Stimulated activated naive CD8-positive, alpha-beta T cell treated with anti-CD3 and anti-CD28 coated beads, Interleukin-15, Interleukin-2, amounts not matched to agents 100 ng/mL and 50 ng/mL, for 24 hours (primary cell): ENCODE results near the gene CCL1.

Experiments
- H3K27ac Mint-ChIP-seq: one replicate; pipeline ENCODE4 v1.8.0; 2021; ENCODE audit warnings: mild to moderate bottlenecking, mixed read lengths
- H3K27me3 Mint-ChIP-seq: one replicate; pipeline ENCODE4 v1.8.0; 2021; ENCODE audit warnings: mixed read lengths
- H3K36me3 Mint-ChIP-seq: one replicate; pipeline ENCODE4 v1.8.0; 2021; ENCODE audit warnings: low read depth, mixed read lengths
- H3K4me1 Mint-ChIP-seq: one replicate; pipeline ENCODE4 v1.8.0; 2021; ENCODE audit warnings: low read depth, mixed read lengths
- H3K4me3 Mint-ChIP-seq: one replicate; pipeline ENCODE4 v1.8.0; 2021; ENCODE audit warnings: mild to moderate bottlenecking, mixed read lengths
- H3K9me3 Mint-ChIP-seq: one replicate; pipeline ENCODE4 v1.8.0; 2021; ENCODE audit warnings: mixed read lengths

CCL1 gene

DNA sequence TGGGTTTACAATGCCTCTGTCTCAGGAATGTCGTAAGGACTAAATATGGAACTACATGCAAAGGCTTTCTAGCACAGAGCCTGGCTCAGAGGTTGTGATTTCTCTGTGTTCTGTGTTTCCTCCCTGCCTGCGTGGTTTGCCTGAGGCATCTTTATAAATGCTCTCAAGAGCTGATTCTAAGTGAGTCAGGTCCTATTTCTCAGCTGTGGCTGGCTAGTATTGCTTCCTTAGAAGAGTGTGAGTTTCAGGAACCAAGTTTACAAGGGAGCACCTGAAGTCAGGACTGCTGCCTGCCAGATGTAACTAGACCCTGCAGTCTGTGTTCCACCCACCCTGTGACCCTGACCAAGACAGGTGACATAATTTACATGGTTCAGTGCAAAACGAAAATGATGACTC is 8.0 kb upstream of the CCL1 start:
- peak overlapping the region; percentile 51 for H3K27ac Mint-ChIP-seq
- H3K36me3 Mint-ChIP-seq: no peaks in the 10 kb centered on the region
- peaks cover 16% of the 10 kb centered on the region for H3K4me1 Mint-ChIP-seq
- peaks cover 9% of the 10 kb centered on the region for H3K27me3 Mint-ChIP-seq
- no peak overlapping the region for H3K4me3 Mint-ChIP-seq
- no peaks in the 10 kb centered on the region for H3K9me3 Mint-ChIP-seq

DNA sequence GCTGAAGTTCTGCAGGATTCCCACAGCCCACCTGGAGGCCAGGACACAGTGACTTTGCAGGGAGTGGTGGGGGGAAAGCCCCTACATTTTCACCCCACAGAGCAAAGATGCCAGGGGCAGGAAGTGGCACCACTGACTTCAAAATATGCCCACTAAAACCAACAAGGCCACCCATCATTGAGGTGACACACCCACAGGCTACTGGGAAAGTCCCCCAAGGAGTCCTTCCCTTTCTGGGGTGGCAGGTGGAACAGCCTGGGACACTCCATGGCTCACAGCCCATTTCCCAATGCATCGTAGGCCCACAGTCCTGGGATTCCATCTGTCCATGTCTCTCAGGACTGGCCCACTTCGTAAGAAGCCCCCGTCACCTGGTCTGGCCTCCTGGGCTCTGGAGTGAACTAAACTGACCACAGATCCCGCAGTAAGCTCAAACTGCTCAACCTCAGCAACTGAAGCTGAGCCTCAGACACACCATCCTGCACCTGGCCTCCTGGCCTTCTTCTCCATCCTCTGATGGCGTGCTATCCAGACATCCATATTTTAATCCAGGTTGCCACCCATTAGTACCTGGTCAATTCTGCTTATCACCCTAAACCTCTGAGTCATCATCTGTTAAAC is 7.5 kb upstream of the CCL1 start:
- no peak overlapping the region for H3K27ac Mint-ChIP-seq

DNA sequence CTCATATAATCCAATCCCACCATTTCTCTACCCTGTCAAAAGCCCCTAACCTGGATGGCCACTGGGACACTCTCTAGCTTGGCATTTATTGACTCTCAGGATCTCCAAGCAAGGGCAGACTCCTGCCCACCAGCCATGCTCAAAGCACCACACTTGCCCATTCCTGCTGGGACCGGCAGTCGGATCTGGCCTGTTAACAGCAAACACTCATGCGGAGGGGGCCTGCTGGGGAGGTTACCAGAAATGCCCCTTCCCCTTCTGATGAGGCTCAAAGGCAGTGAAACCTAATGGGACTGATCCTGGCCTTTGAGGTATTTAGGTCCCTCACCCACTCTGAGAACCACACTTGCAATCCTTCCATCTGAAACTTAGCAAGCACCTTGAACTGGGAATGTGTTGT is 6.5 kb upstream of the CCL1 start:
- Mint-ChIP-seq H3K4me3 (no peak overlapping the region), H3K4me1 (peaks cover 26% of the 10 kb centered on the region), H3K36me3 (no peaks in the 10 kb centered on the region), H3K27me3 (peaks cover 5% of the 10 kb centered on the region), H3K27ac (no peak overlapping the region), H3K9me3 (no peaks in the 10 kb centered on the region)

More for the DNA sequence above, 7.5 kb upstream of the CCL1 start:
- peaks cover 19% of the 10 kb centered on the region for H3K4me1 Mint-ChIP-seq
- peaks cover 6% of the 10 kb centered on the region for H3K27me3 Mint-ChIP-seq
- H3K36me3 Mint-ChIP-seq: no peaks in the 10 kb centered on the region
- H3K4me3 Mint-ChIP-seq: no peak overlapping the region
- no peaks in the 10 kb centered on the region for H3K9me3 Mint-ChIP-seq

DNA sequence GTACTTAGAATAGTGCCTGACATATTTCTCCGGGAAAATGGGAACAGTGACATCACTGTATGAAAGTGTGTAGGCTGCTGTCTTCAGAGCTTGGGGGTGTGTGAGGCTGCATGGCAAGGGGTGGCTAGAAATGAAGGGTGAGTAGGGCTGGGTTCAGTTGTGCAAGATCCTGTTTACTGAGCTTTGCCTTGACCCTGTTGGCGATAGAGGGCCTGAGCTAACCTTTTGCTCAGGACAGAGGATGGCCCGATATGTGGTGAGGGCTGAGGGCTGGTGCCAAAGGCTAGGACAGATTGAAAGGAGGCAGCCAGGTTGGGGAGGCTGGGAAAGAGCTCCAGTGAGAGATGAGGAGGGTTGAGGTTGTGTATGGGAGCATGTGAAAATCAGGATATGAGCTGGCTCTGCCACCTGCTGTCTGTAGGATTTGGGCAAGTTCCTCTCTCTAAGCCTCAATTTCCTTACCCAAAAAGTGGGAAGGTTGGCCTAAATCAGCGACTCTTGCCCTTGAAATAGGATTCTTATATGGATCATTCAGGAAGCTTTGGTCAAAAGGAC is 6.0 kb upstream of the CCL1 start:
- H3K4me1 Mint-ChIP-seq: peaks cover 26% of the 10 kb centered on the region
- peaks cover 9% of the 10 kb centered on the region for H3K27me3 Mint-ChIP-seq
- H3K36me3 Mint-ChIP-seq: no peaks in the 10 kb centered on the region
- H3K27ac Mint-ChIP-seq: no peak overlapping the region
- no peak overlapping the region for H3K4me3 Mint-ChIP-seq
- no peaks in the 10 kb centered on the region for H3K9me3 Mint-ChIP-seq

DNA sequence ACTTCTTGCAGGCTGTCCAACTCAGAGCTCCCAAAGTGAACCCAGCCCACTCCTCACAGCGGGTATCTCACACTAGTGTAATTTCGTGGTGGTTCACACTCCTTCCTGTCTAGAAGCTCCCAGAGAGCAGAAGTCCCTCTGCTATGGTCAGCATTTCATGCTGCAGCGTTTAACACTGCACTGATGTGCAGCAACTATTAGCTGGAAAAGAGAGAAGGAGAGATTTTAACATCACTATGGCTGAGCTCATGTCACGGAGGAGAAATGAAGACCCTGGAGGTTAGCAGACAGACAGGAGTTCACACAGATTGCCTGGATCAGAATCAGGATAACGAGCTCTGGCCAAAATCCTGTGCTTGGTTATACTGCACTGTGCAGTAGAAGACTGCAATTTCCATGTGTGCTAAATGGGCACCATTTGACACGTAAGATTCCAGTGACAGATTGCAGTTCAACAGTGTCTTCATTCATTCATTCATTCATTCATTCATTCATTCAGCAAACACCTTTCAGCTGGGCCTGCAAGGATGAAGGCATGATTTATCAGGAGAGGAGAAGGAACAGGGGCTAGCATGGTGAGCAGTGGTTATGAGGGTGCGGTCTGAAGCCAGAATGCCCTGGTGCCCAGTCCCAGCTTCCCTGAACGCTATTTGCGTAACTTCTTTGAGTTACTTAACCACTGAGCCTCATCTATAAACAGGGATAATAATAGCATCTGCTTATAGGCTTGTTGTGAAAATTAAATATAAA is 5.3 kb upstream of the CCL1 start:
- H3K9me3 Mint-ChIP-seq: no peaks in the 10 kb centered on the region
- no peak overlapping the region for H3K4me3 Mint-ChIP-seq
- peaks cover 10% of the 10 kb centered on the region for H3K27me3 Mint-ChIP-seq
- H3K27ac Mint-ChIP-seq: no peak overlapping the region
- no peaks in the 10 kb centered on the region for H3K36me3 Mint-ChIP-seq
- peaks cover 28% of the 10 kb centered on the region for H3K4me1 Mint-ChIP-seq

DNA sequence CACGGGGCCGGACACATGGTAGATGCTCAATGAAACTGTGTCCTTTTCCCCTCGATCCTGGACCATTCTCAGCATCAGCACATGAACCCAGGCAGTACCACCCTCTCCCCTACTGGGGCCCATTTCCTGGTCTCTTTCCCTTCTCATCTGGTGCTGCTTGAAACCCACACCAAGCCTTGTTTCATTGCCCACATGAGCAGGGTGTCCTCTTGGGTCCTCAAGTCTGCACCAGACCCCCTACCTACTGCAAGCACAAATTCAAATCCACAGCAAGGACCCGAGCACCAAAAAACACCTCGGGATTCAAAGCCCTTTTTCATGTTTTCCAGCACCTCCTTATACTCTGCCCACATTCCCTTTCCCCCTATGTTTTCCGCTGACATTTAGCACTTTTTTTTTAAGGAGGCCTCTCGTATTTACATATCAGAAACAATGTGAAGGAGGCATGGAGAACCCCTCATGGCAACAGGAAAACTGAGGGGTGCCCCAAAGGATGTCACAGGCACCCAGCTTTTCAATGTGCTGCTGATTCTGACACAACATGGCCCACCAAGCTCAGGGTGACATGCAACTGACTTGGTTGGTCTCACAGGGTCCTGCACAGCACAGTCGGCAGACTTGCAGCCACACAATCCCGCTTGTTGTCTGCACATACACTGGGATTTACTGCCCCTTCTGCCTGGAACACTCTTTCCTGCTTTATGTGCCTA is 4.6 kb upstream of the CCL1 start:
- Mint-ChIP-seq H3K27me3 (peaks cover 13% of the 10 kb centered on the region), H3K4me1 (peaks cover 32% of the 10 kb centered on the region), H3K4me3 (no peak overlapping the region)

DNA sequence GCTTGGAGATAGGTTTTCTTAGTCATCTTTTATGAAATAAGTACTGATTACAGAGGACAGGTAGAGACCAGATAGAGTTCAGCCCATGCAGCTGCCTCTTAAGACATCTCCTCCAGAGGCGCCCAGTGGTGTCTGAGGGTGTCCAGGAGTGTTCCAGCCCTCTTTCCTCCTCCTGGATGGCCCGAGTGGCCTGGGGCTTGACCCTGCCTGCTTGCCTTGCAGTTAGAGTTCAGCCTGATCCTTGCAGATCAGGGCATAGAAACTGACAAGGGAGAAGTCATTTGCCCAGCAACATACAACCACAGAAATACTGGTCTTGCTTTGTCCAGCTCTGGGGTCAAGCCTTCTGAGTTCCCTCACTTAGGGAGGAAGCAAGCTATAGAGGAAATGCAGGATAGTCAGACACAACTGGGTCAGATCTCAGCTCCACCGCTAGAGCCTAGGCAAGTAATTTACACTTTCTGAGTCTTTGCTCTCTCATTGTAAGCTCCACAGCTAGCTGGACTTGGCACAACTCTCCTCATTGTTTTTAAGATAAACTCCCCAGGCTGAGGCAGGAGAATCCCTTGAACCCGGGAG is 3.6 kb upstream of the CCL1 start:
- H3K4me1 Mint-ChIP-seq: peaks cover 32% of the 10 kb centered on the region

More for the DNA sequence above, 4.6 kb upstream of the CCL1 start:
- Mint-ChIP-seq H3K36me3 (no peaks in the 10 kb centered on the region), H3K27ac (no peak overlapping the region), H3K9me3 (no peaks in the 10 kb centered on the region)

DNA sequence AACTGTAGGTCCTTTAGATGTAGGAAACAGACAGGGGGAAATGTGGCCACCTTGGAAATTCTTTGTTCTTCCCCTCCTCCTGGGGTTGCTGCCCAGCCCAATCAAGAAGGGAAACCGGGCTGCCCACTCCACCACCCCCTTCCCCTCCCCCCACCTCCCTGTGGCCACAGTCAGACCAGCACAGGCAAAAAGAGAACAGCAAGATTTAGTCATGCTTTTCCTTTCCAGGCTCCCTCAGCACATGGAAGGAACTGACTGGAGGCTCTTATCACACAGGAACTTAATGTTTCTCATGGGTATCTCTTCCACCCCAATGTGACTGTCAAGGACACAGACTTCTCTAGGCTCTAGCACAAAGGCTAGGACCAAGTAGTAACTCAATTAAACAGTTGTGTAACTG is 3.0 kb upstream of the CCL1 start:
- Mint-ChIP-seq H3K4me3 (no peak overlapping the region), H3K27ac (no peak overlapping the region), H3K27me3 (peaks cover 18% of the 10 kb centered on the region), H3K4me1 (peaks cover 28% of the 10 kb centered on the region), H3K36me3 (no peaks in the 10 kb centered on the region), H3K9me3 (no peaks in the 10 kb centered on the region)

More for the DNA sequence above, 3.6 kb upstream of the CCL1 start:
- H3K27ac Mint-ChIP-seq: no peak overlapping the region
- no peaks in the 10 kb centered on the region for H3K36me3 Mint-ChIP-seq
- peaks cover 18% of the 10 kb centered on the region for H3K27me3 Mint-ChIP-seq
- H3K9me3 Mint-ChIP-seq: no peaks in the 10 kb centered on the region
- no peak overlapping the region for H3K4me3 Mint-ChIP-seq

DNA sequence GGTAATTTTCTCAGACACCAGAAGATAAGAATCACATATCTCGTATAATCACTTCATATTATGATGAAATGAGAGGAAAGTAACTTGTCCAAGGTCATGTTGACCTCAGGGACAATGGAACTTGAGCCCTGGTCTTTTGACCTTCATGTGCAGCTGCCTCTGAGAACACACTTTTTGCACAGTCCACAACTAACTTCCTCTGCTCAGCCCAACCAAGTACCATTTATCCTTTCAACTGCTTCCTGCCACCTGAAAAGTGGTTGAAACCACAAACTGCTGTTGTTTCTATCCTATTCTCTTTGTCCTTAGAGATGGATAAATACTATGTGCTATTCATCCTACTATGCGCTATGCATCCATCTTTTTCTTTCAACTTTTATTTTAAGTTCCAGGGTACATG is 2.3 kb upstream of the CCL1 start:
- Mint-ChIP-seq H3K4me3 (no peak overlapping the region), H3K36me3 (no peaks in the 10 kb centered on the region), H3K4me1 (peaks cover 26% of the 10 kb centered on the region), H3K27ac (no peak overlapping the region), H3K27me3 (peaks cover 18% of the 10 kb centered on the region), H3K9me3 (no peaks in the 10 kb centered on the region)

DNA sequence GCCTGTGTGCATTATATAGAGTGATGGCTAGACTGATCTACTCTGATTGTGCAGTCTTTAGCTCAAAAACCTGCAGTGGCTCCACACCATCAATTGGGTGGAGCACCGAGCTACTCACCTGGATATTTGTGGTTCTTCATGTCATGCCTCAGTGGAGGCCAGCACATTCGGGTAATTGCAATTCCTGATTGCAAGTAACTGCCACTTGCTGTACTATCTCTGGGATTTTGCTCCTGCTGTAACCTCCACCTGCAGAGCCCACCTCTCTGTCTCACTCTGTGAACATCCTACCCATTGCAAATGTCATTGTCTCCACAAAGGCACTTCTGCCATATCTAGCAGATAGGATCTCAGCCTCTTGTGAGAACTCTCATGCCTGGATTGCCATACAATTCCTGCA is 1.7 kb upstream of the CCL1 start:
- Mint-ChIP-seq H3K27me3 (peaks cover 18% of the 10 kb centered on the region), H3K36me3 (no peaks in the 10 kb centered on the region), H3K4me3 (no peak overlapping the region), H3K27ac (no peak overlapping the region), H3K9me3 (no peaks in the 10 kb centered on the region), H3K4me1 (peaks cover 26% of the 10 kb centered on the region)

DNA sequence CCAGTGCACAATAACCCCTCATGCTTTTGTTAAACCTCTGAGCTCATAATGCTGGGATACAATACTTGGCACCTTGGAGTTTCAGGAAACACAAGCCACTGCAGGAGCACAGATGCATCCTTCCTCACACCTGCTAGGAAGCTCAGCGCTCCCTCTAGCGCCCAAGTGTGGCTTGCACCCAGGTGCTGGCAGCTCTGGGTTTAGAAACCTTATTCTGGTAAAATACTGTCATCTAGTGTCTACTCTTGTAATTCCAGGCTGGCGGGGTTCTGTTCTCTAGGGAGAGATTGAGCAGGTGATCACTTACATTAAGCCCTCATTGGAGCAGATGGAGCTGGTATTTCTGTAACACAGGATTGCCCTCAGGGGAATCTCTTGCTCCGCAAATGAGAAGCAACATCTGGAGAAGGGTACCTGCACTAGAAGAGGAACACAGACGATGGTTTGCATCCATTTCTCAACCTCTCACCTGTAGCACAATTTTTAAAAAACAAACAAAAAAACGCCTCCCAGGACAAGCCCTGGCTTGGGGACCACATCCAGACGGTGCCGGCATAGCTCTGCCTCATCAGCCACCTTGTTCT is 1.5 kb downstream of the CCL1 start:
- Mint-ChIP-seq H3K27ac (no peak overlapping the region), H3K27me3 (peaks cover 13% of the 10 kb centered on the region), H3K36me3 (no peaks in the 10 kb centered on the region), H3K4me1 (peaks cover 26% of the 10 kb centered on the region), H3K9me3 (no peaks in the 10 kb centered on the region), H3K4me3 (no peak overlapping the region)

DNA sequence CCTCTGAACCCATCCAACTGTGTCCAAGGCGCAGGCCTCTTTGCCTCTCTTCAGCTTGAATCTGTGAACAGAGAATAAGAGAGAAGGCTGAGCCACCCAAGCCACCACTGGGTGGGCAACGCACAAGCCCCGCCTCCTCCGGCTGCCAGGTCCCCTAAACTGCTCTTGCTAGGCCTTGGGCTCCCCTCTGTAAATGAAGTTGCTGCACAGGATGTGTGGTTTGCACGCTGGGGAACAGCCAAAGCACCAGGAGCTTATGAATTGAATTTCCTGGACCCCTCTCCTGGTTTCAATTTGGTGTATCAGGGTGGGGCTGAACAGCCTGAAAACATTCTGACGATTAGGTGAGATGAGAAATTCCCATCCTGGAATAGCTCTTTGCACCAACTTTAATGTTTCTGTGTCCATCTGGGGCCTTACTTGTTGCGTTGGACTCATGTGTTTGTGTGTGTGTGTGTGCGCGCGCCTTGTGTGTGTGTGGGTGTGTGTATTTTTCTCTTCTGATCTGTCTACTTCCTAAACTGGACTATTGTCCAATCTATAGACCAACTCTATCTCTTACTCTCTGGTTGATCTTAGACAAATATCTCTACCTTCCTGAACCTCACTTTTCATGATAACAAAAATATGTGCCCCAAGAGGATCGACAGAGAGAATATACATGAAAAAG is 2.3 kb downstream of the CCL1 start:
- H3K27ac Mint-ChIP-seq: no peak overlapping the region
- no peaks in the 10 kb centered on the region for H3K36me3 Mint-ChIP-seq
- peaks cover 22% of the 10 kb centered on the region for H3K4me1 Mint-ChIP-seq
- peaks cover 13% of the 10 kb centered on the region for H3K27me3 Mint-ChIP-seq
- H3K4me3 Mint-ChIP-seq: no peak overlapping the region
- H3K9me3 Mint-ChIP-seq: no peaks in the 10 kb centered on the region

DNA sequence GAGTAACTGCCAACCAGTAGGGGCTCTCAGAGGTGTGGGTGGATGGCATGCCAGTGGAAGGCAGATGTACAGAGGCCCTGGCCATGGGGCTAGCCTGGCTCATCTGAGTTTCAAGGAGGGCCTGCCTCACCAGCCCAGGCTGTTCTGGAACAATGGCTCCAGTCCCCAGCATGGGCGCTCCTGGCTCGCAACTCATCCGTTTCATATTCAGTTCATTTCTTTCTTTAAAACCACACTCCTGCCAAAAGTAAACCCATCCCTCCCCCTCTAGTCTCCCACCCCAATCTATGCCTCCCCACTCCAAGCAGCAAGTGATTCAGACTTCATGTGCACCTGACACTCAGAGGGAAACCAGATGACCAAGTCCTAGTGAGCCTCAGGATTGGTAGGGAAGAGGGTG is 4.4 kb downstream of the CCL1 start:
- peaks cover 14% of the 10 kb centered on the region for H3K27me3 Mint-ChIP-seq
- H3K4me3 Mint-ChIP-seq: no peak overlapping the region
- peaks cover 12% of the 10 kb centered on the region for H3K4me1 Mint-ChIP-seq
- H3K36me3 Mint-ChIP-seq: no peaks in the 10 kb centered on the region
- no peaks in the 10 kb centered on the region for H3K9me3 Mint-ChIP-seq
- no peak overlapping the region for H3K27ac Mint-ChIP-seq

DNA sequence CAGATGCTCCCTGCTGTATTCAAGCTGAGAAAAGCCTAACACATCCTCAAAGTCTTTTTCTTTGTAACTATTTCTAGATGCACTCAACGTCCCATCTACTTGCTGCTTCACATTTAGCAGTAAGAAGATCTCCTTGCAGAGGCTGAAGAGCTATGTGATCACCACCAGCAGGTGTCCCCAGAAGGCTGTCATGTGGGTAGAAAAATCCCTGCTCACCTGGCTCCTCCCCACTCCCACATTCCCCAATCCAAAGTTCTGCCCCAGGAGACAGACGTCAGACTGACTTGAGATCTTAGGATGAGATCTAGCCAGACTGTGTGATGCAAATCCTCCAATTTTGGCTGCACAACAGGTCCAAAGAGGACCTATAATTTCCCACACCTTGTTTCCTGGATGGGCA is 5.6 kb downstream of the CCL1 start:
- Mint-ChIP-seq H3K27ac (no peak overlapping the region), H3K27me3 (peaks cover 9% of the 10 kb centered on the region), H3K9me3 (no peaks in the 10 kb centered on the region), H3K4me3 (no peak overlapping the region), H3K36me3 (no peaks in the 10 kb centered on the region), H3K4me1 (peaks cover 6% of the 10 kb centered on the region)
